GM23338 (cell line): ENCODE measurements around the gene MAST3. TPM values are rescaled to one million over a fixed set of nuclear protein-coding genes. Genes with fewer than 3 reads are reported as not detected.

Experiments
- ATAC-seq: fragments of 200-7000 bp; cut with Tn5 transposase; 3 replicates; pipeline ENCODE4 v1.9.1; 2020
- DNase-seq: peaks from one replicate; pipeline ENCODE4 v3.0.0-alpha.2; 2015; ENCODE audit warnings: low spot score
- H2AFZ ChIP-seq: fragments of 200-600 bp; sonication (generic); 2 replicates; pipeline ENCODE4 v1.8.0; 2016; ENCODE audit warnings: antibody characterized with exemption, mild to moderate bottlenecking, moderate library complexity
- H3F3A ChIP-seq: fragments of 200-600 bp; sonication (generic); replicated peaks from 2 replicates; pipeline ENCODE4 v1.8.0; 2017; ENCODE audit warnings: antibody characterized with exemption, mixed run types, low read depth
- H3K27ac ChIP-seq: fragments of 200-600 bp; sonication (generic); 2 replicates; pipeline ENCODE4 v1.6.1; 2016; ENCODE audit warnings: low read depth
- H3K27me3 ChIP-seq: fragments of 200-600 bp; sonication (generic); 2 replicates; pipeline ENCODE4 v1.8.0; 2016; ENCODE audit warnings: mild to moderate bottlenecking, mixed run types, moderate library complexity; ENCODE audit not compliant: insufficient read depth
- H3K36me3 ChIP-seq: fragments of 200-600 bp; sonication (generic); 2 replicates; pipeline ENCODE4 v1.8.0; 2016; ENCODE audit warnings: mild to moderate bottlenecking; ENCODE audit not compliant: insufficient read depth
- H3K4me1 ChIP-seq: fragments of 200-600 bp; sonication (generic); 2 replicates; pipeline ENCODE4 v1.8.0; 2016; ENCODE audit warnings: mild to moderate bottlenecking, moderate library complexity; ENCODE audit not compliant: insufficient read depth
- H3K4me2 ChIP-seq: fragments of 200-600 bp; sonication (generic); 2 replicates; pipeline ENCODE4 v1.7.1; 2017; ENCODE audit warnings: mixed run types
- H3K4me3 ChIP-seq: fragments of 200-600 bp; sonication (generic); 2 replicates; pipeline ENCODE4 v1.6.1; 2016; ENCODE audit warnings: mixed run types
- H3K79me2 ChIP-seq: fragments of 200-600 bp; sonication (generic); replicated peaks from 2 replicates; pipeline ENCODE4 v1.8.0; 2017; ENCODE audit warnings: mild to moderate bottlenecking; ENCODE audit not compliant: insufficient read depth
- H3K9me2 ChIP-seq: fragments of 200-600 bp; sonication (generic); 2 replicates; pipeline ENCODE4 v1.8.0; 2017; ENCODE audit not compliant: insufficient read depth
- H4K20me1 ChIP-seq: fragments of 200-600 bp; sonication (generic); replicated peaks from 2 replicates; pipeline ENCODE4 v1.8.0; 2017; ENCODE audit warnings: mild to moderate bottlenecking; ENCODE audit not compliant: insufficient read depth
- H3K27ac Mint-ChIP-seq: 2 replicates; pipeline ENCODE4 v1.8.0; 2020; ENCODE audit warnings: inconsistent platforms, mild to moderate bottlenecking, moderate library complexity, mixed read lengths
- H3K27me3 Mint-ChIP-seq: 3 replicates; pipeline ENCODE4 v1.8.0; 2022; ENCODE audit warnings: low read depth, mild to moderate bottlenecking, moderate library complexity, mixed read lengths, inconsistent platforms; ENCODE audit not compliant: insufficient read depth, poor library complexity
- H3K36me3 Mint-ChIP-seq: 3 replicates; pipeline ENCODE4 v1.8.0; 2021; ENCODE audit warnings: low read depth, mild to moderate bottlenecking, inconsistent platforms, moderate library complexity, mixed read lengths
- H3K4me1 Mint-ChIP-seq: 3 replicates; pipeline ENCODE4 v1.8.0; 2020; ENCODE audit warnings: mild to moderate bottlenecking, inconsistent platforms, mixed read lengths
- H3K4me3 Mint-ChIP-seq: 3 replicates; pipeline ENCODE4 v1.8.0; 2021; ENCODE audit warnings: moderate library complexity, mild to moderate bottlenecking, inconsistent platforms, mixed read lengths
- H3K9me3 Mint-ChIP-seq: 3 replicates; pipeline ENCODE4 v1.8.0; 2020; ENCODE audit warnings: moderate library complexity, mild to moderate bottlenecking, inconsistent platforms, mixed read lengths
- CREB1 ChIP-seq: fragments of 250-450 bp; sonication (Bioruptor Pico); IDR thresholded peaks from 2 replicates; pipeline ENCODE4 v1.5.0; 2020; ENCODE audit warnings: low read depth, mild to moderate bottlenecking, moderate library complexity
- EZH2 ChIP-seq: fragments of 200-600 bp; sonication (generic); IDR thresholded peaks from one replicate; pipeline ENCODE4 v1.8.0; 2017; ENCODE audit warnings: antibody characterized with exemption, mild to moderate bottlenecking, low read depth; ENCODE audit not compliant: unreplicated experiment
- EZH2phosphoT487 ChIP-seq: fragments of 200-600 bp; sonication (generic); IDR thresholded peaks from one replicate; pipeline ENCODE4 v1.8.1; 2018; ENCODE audit warnings: antibody characterized with exemption; ENCODE audit not compliant: unreplicated experiment
- NANOG ChIP-seq: IDR thresholded peaks from 2 replicates; pipeline ENCODE4 v1.6.1; 2016; ENCODE audit warnings: antibody characterized with exemption, borderline replicate concordance
- POLR2AphosphoS5 ChIP-seq: IDR thresholded peaks from 2 replicates; pipeline ENCODE4 v1.6.1; 2016; ENCODE audit warnings: antibody characterized with exemption, low read depth
- STAT1 ChIP-seq: IDR thresholded peaks from one replicate; pipeline ENCODE4 v1.6.1; 2016; ENCODE audit warnings: antibody characterized with exemption; ENCODE audit not compliant: unreplicated experiment
- ZNF114 ChIP-seq: fragments of 250-450 bp; sonication (Bioruptor Pico); IDR thresholded peaks from 2 replicates; pipeline ENCODE4 v1.5.0; 2020; ENCODE audit warnings: mild to moderate bottlenecking, moderate library complexity
- ZNF331 ChIP-seq: fragments of 250-450 bp; sonication (Bioruptor Pico); IDR thresholded peaks from 2 replicates; pipeline ENCODE4 v1.5.0; 2020; ENCODE audit warnings: low read depth, mild to moderate bottlenecking, moderate library complexity
- polyA plus RNA-seq: library from polyadenylated mRNA; unstranded; fragments of >200 nt; fragmentation: Nextera tagmentation; extraction: Ambion mirVana; gene quantifications from 2 replicates; pipeline ENCODE4 v1.2.1, GENCODE V29; 2016
- total RNA-seq: library from RNA; depleted of rRNA; stranded (reverse); fragments of >200 nt; shearing (Covaris generic); gene quantifications from 2 replicates; pipeline ENCODE4 v1.2.3, GENCODE V29; 2014
- TF ChIP-seq, protein P1 (sequence below): fragments of 250-450 bp; sonication (Bioruptor Pico); IDR thresholded peaks from 2 replicates; pipeline ENCODE4 v1.5.0; 2020; ENCODE audit warnings: mild to moderate bottlenecking, moderate library complexity
- TF ChIP-seq, protein P2 (sequence below), 2 experiments: fragments of 200-600 bp in 1 of 2; sonication (generic) in 1 of 2; conservative IDR thresholded peaks; 2 replicates each; pipeline versions ENCODE4 v1.5.1 to v1.6.1; 2016 to 2017; ENCODE audit warnings: antibody characterized with exemption in 2 of 2, low read depth in 2 of 2, mild to moderate bottlenecking in 2 of 2, moderate library complexity in 1 of 2
- TF ChIP-seq, protein P3 (sequence below): IDR thresholded peaks from 2 replicates; pipeline ENCODE4 v1.6.1; 2016; ENCODE audit warnings: antibody characterized with exemption

MAST3 gene
- total and polyA plus RNA-seq, 2 experiments from 2014 or later = 5.6 to 8.8 TPM

DNA sequence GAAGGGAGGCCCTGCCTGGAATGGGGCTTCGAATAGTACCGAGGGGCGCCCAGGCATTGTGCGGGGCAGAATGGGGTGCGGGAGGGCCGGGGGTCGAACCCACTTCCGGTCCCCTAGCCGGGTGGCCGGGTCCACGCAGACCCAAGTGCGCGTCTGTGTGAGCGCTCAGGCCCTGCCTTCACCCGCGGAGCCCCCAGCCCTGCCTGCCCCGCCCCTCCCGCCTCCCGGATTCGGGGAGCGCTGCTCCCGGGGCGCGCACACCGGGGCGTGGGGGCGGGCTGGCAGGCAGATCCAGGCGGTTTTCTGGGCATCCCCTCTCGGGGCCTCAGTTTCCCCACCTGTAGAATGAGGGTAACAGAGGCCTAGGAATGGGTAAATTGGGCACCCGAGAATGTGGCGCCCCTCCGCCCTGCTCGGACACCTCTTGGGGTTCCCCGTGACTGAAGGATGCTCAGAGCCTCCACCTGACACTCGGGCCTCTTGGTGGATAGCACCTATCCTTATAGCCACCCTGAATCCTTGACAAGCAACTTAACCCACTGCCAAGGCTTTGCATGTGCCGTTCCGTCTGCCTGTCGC lies 56.1 kb downstream of the MAST3 start (continued):
- TF ChIP-seq, protein P1, sequence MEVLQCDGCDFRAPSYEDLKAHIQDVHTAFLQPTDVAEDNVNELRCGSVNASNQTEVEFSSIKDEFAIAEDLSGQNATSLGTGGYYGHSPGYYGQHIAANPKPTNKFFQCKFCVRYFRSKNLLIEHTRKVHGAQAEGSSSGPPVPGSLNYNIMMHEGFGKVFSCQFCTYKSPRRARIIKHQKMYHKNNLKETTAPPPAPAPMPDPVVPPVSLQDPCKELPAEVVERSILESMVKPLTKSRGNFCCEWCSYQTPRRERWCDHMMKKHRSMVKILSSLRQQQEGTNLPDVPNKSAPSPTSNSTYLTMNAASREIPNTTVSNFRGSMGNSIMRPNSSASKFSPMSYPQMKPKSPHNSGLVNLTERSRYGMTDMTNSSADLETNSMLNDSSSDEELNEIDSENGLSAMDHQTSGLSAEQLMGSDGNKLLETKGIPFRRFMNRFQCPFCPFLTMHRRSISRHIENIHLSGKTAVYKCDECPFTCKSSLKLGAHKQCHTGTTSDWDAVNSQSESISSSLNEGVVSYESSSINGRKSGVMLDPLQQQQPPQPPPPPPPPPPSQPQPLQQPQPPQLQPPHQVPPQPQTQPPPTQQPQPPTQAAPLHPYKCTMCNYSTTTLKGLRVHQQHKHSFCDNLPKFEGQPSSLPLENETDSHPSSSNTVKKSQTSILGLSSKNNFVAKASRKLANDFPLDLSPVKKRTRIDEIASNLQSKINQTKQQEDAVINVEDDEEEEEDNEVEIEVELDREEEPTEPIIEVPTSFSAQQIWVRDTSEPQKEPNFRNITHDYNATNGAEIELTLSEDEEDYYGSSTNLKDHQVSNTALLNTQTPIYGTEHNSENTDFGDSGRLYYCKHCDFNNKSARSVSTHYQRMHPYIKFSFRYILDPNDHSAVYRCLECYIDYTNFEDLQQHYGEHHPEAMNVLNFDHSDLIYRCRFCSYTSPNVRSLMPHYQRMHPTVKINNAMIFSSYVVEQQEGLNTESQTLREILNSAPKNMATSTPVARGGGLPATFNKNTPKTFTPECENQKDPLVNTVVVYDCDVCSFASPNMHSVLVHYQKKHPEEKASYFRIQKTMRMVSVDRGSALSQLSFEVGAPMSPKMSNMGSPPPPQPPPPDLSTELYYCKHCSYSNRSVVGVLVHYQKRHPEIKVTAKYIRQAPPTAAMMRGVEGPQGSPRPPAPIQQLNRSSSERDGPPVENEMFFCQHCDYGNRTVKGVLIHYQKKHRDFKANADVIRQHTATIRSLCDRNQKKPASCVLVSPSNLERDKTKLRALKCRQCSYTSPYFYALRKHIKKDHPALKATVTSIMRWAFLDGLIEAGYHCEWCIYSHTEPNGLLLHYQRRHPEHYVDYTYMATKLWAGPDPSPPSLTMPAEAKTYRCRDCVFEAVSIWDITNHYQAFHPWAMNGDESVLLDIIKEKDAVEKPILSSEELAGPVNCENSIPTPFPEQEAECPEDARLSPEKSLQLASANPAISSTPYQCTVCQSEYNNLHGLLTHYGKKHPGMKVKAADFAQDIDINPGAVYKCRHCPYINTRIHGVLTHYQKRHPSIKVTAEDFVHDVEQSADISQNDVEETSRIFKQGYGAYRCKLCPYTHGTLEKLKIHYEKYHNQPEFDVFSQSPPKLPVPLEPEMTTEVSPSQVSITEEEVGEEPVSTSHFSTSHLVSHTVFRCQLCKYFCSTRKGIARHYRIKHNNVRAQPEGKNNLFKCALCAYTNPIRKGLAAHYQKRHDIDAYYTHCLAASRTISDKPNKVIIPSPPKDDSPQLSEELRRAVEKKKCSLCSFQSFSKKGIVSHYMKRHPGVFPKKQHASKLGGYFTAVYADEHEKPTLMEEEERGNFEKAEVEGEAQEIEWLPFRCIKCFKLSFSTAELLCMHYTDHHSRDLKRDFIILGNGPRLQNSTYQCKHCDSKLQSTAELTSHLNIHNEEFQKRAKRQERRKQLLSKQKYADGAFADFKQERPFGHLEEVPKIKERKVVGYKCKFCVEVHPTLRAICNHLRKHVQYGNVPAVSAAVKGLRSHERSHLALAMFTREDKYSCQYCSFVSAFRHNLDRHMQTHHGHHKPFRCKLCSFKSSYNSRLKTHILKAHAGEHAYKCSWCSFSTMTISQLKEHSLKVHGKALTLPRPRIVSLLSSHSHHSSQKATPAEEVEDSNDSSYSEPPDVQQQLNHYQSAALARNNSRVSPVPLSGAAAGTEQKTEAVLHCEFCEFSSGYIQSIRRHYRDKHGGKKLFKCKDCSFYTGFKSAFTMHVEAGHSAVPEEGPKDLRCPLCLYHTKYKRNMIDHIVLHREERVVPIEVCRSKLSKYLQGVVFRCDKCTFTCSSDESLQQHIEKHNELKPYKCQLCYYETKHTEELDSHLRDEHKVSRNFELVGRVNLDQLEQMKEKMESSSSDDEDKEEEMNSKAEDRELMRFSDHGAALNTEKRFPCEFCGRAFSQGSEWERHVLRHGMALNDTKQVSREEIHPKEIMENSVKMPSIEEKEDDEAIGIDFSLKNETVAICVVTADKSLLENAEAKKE (CRISPR knock-in tag) = no peak

DNA sequence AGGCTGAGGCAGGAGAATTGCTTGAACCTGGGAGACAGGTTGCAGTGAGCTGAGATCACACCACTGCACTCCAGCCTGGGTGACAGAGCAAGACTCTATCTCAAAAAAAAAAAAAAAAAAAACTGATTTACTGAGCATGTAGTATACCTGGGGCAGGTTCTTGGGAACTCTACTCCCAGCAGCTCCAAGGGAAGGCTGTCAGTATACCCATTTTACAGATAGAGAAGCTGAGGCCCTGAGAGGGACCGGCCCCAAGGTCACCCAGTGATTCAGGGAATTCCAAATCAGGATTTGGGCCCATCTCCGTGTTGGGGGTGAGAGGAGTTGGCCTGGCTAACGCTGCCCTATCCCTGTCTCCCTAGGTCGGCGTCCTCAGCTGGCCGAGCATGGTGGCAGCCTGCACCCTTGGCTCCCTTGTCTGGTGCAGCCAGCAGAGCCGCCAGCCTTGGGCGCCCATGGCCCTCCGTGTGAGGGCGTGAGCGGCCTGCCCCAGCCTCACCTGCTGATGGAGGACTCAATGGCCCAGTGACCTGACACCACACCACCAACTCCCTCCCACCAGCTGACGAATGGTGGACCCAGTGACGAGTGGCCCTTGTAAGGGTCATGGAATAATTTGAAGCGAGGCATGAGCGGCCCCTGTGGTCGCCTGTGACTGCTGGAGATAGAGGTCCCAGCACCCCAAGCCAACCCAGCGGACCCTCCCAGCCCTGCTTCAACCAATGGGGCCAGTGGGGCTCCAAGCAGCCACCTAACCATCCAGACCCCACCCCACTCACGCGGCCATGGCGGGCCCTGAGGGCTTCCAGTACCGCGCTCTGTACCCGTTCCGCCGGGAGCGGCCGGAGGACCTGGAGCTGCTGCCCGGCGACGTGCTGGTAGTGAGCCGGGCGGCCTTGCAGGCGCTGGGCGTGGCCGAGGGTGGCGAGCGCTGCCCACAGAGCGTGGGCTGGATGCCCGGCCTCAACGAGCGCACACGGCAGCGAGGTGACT lies 57.8 kb downstream of the MAST3 start:
- Histone ChIP-seq H3K79me2 (peaks cover 7% of the 10 kb centered on the region), H3K9me2 (no peaks in the 10 kb centered on the region), H3K27me3 (no peaks in the 10 kb centered on the region), H3K4me1 (peaks cover 16% of the 10 kb centered on the region; the same call in 1 of the 2 replicates), H4K20me1 (peaks cover 9% of the 10 kb centered on the region), H3K36me3 (no peaks in the 10 kb centered on the region), H3F3A (peaks cover 16% of the 10 kb centered on the region), H3K4me3 (no peak overlapping the region), H3K4me2 (no peak overlapping the region), H3K27ac (no peak overlapping the region), H2AFZ (no peak overlapping the region)
- Mint-ChIP-seq H3K4me1 (peaks cover 19% of the 10 kb centered on the region), H3K9me3 (no peaks in the 10 kb centered on the region), H3K4me3 (no peak overlapping the region), H3K36me3 (peaks cover 4% of the 10 kb centered on the region), H3K27ac (no peak overlapping the region), H3K27me3 (peaks cover 7% of the 10 kb centered on the region)
- no peak for ATAC-seq
- no peak for DNase-seq
- no peak for TF ChIP-seq EZH2
- TF ChIP-seq, protein P2, sequence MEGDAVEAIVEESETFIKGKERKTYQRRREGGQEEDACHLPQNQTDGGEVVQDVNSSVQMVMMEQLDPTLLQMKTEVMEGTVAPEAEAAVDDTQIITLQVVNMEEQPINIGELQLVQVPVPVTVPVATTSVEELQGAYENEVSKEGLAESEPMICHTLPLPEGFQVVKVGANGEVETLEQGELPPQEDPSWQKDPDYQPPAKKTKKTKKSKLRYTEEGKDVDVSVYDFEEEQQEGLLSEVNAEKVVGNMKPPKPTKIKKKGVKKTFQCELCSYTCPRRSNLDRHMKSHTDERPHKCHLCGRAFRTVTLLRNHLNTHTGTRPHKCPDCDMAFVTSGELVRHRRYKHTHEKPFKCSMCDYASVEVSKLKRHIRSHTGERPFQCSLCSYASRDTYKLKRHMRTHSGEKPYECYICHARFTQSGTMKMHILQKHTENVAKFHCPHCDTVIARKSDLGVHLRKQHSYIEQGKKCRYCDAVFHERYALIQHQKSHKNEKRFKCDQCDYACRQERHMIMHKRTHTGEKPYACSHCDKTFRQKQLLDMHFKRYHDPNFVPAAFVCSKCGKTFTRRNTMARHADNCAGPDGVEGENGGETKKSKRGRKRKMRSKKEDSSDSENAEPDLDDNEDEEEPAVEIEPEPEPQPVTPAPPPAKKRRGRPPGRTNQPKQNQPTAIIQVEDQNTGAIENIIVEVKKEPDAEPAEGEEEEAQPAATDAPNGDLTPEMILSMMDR (conservative IDR thresholded peaks at IDR 0.05; ENCODE audit: low read depth in 2 of 2) = no peak
- TF ChIP-seq STAT1 = no peak
- no peak for TF ChIP-seq EZH2phosphoT487
- TF ChIP-seq CREB1 (CRISPR knock-in tag) = no peak
- no peak for TF ChIP-seq ZNF331 (CRISPR knock-in tag)
- TF ChIP-seq ZNF114 (CRISPR knock-in tag) = no peak
- TF ChIP-seq, protein P3, sequence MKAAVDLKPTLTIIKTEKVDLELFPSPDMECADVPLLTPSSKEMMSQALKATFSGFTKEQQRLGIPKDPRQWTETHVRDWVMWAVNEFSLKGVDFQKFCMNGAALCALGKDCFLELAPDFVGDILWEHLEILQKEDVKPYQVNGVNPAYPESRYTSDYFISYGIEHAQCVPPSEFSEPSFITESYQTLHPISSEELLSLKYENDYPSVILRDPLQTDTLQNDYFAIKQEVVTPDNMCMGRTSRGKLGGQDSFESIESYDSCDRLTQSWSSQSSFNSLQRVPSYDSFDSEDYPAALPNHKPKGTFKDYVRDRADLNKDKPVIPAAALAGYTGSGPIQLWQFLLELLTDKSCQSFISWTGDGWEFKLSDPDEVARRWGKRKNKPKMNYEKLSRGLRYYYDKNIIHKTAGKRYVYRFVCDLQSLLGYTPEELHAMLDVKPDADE = no peak
- no peak for TF ChIP-seq POLR2AphosphoS5
- no peak for TF ChIP-seq NANOG
